IMR-90 (cell line): Measurements from ENCODE around the gene DUSP28. TPM values are rescaled to one million over a fixed set of nuclear protein-coding genes. Genes with fewer than 3 reads are reported as not detected.

Source experiments
- ATAC-seq: fragments of 200-7000 bp; cut with Tn5 transposase; 2 replicates; pipeline ENCODE4 v1.9.1; 2020; ENCODE audit warnings: low read depth, mild to moderate bottlenecking, moderate library complexity
- BruUV-seq: library from RNA; stranded (reverse); fragments of 400-500 nt; replicated peaks from 2 replicates; lab custom pipeline; 2021; lab: Mats Ljungman, UMichigan
- CTCF ChIA-PET: fragments of 300-600 bp; formaldehyde crosslinking; extraction: SDS; loops from one replicate; lab custom pipeline; 2021; ENCODE audit warnings: antibody characterized with exemption; lab: Yijun Ruan, JAX
- POLR2A ChIA-PET: fragments of 300-600 bp; sonication (Branson Sonifier 250); formaldehyde crosslinking; loops from one replicate; lab custom pipeline; 2022; ENCODE audit warnings: antibody characterized with exemption; ENCODE audit not compliant: unreplicated experiment; lab: Charles Lee
- DNase-seq: peaks from one replicate; pipeline ENCODE4 v3.0.0; 2013
- H2AFZ ChIP-seq: replicated peaks from 2 replicates; pipeline ENCODE3; 2013; ENCODE audit warnings: low read length, mild to moderate bottlenecking; ENCODE audit not compliant: poor library complexity
- H2AK5ac ChIP-seq: 2 replicates; pipeline ENCODE4 v1.6.1; 2013; ENCODE audit warnings: low read depth, low read length, inconsistent platforms
- H2AK9ac ChIP-seq: replicated peaks from 2 replicates; pipeline ENCODE3; 2013; ENCODE audit warnings: mild to moderate bottlenecking, low read depth, low read length, moderate library complexity; ENCODE audit not compliant: poor library complexity
- H2BK120ac ChIP-seq: 2 replicates; pipeline ENCODE4 v1.6.1; 2013; ENCODE audit warnings: low read depth, low read length, inconsistent platforms
- H2BK15ac ChIP-seq: 3 replicates; pipeline ENCODE4 v1.6.1; 2013; ENCODE audit warnings: low read depth, low read length, inconsistent platforms
- H2BK20ac ChIP-seq: 2 replicates; pipeline ENCODE4 v1.6.1; 2013; ENCODE audit warnings: low read depth, mild to moderate bottlenecking, inconsistent platforms, low read length, moderate library complexity
- H2BK5ac ChIP-seq: 2 replicates; pipeline ENCODE4 v1.6.1; 2013; ENCODE audit warnings: mild to moderate bottlenecking, low read depth, low read length, inconsistent platforms; ENCODE audit not compliant: poor library complexity, severe bottlenecking
- H3K14ac ChIP-seq: replicated peaks from 2 replicates; pipeline ENCODE4 v1.6.1; 2013; ENCODE audit warnings: low read depth, low read length, inconsistent platforms
- H3K18ac ChIP-seq: 2 replicates; pipeline ENCODE4 v1.6.1; 2013; ENCODE audit warnings: low read depth, low read length, control low read depth
- H3K23ac ChIP-seq: 2 replicates; pipeline ENCODE4 v1.6.1; 2013; ENCODE audit warnings: low read depth, low read length, inconsistent platforms
- H3K27ac ChIP-seq: 2 replicates; pipeline ENCODE4 v1.5.1; 2013; ENCODE audit warnings: mild to moderate bottlenecking, control low read depth, low read length; ENCODE audit not compliant: insufficient read depth
- H3K27me3 ChIP-seq: 2 replicates; pipeline ENCODE4 v1.6.1; 2013; ENCODE audit warnings: low read length; ENCODE audit not compliant: control insufficient read depth, insufficient read depth
- H3K36me3 ChIP-seq: 2 replicates; pipeline ENCODE4 v1.6.1; 2013; ENCODE audit warnings: low read length, mixed read lengths; ENCODE audit not compliant: control insufficient read depth, insufficient read depth
- H3K4ac ChIP-seq: 2 replicates; pipeline ENCODE4 v1.6.1; 2013; ENCODE audit warnings: low read depth, low read length, inconsistent platforms
- H3K4me1 ChIP-seq: 2 replicates; pipeline ENCODE4 v1.6.1; 2013; ENCODE audit warnings: low read length, mixed read lengths; ENCODE audit not compliant: control insufficient read depth, insufficient read depth
- H3K4me2 ChIP-seq: 2 replicates; pipeline ENCODE4 v1.6.1; 2013; ENCODE audit warnings: low read depth, mild to moderate bottlenecking, control low read depth, low read length, moderate library complexity
- H3K4me3 ChIP-seq: 2 replicates; pipeline ENCODE4 v1.5.1; 2013; ENCODE audit warnings: low read depth, mild to moderate bottlenecking, control low read depth, low read length, moderate library complexity; ENCODE audit not compliant: insufficient read depth
- H3K56ac ChIP-seq: 2 replicates; pipeline ENCODE4 v1.6.1; 2013; ENCODE audit warnings: low read length, inconsistent platforms; ENCODE audit not compliant: insufficient read depth; ENCODE audit errors: extremely low read depth
- H3K79me1 ChIP-seq, 2 experiments: 2 replicates each; pipeline ENCODE4 v1.6.1; 2013; ENCODE audit warnings: low read length in 2 of 2, inconsistent platforms in 1 of 2, low read depth in 1 of 2
- H3K9ac ChIP-seq: 2 replicates; pipeline ENCODE4 v1.6.1; 2013; ENCODE audit warnings: low read depth, low read length, control low read depth
- H3K9me1 ChIP-seq: 2 replicates; pipeline ENCODE4 v1.6.1; 2013; ENCODE audit warnings: low read length, inconsistent platforms; ENCODE audit not compliant: insufficient read depth
- H3K9me3 ChIP-seq: 2 replicates; pipeline ENCODE4 v1.6.1; 2013; ENCODE audit warnings: low read length; ENCODE audit not compliant: control insufficient read depth, insufficient read depth
- H4K20me1 ChIP-seq: 2 replicates; pipeline ENCODE4 v1.6.1; 2013; ENCODE audit warnings: low read length, inconsistent platforms; ENCODE audit not compliant: insufficient read depth
- H4K5ac ChIP-seq: 2 replicates; pipeline ENCODE4 v1.6.1; 2013; ENCODE audit warnings: mild to moderate bottlenecking, low read depth, low read length, control low read depth
- H4K8ac ChIP-seq, 2 experiments: 2 replicates each; pipeline ENCODE4 v1.6.1; 2013; ENCODE audit warnings: low read depth in 2 of 2, low read length in 2 of 2, control low read depth in 1 of 2, inconsistent platforms in 1 of 2
- H4K91ac ChIP-seq: 2 replicates; pipeline ENCODE4 v1.6.1; 2013; ENCODE audit warnings: low read depth, low read length, inconsistent platforms; ENCODE audit not compliant: insufficient read depth
- BHLHE40 ChIP-seq: fragments of 150-350 bp; IDR thresholded peaks from 2 replicates; pipeline ENCODE4 v1.6.1; 2016; ENCODE audit warnings: mild to moderate bottlenecking, low read depth, low read length
- CEBPB ChIP-seq: IDR thresholded peaks from 2 replicates; pipeline ENCODE4 v1.6.1; 2012; ENCODE audit warnings: low read depth, low read length, improper control_type of control experiment
- CHD1 ChIP-seq: IDR thresholded peaks from 2 replicates; pipeline ENCODE4 v1.6.1; 2012; ENCODE audit warnings: low read depth, low read length, improper control_type of control experiment
- CTCF ChIP-seq: conservative IDR thresholded peaks from 2 replicates; pipeline ENCODE4 v1.5.1; 2012; ENCODE audit warnings: mild to moderate bottlenecking, low read depth, low read length, improper control_type of control experiment
- ELK1 ChIP-seq: fragments of 150-350 bp; IDR thresholded peaks from 2 replicates; pipeline ENCODE4 v1.6.1; 2016; ENCODE audit warnings: low read depth, mild to moderate bottlenecking, low read length, moderate library complexity, borderline replicate concordance
- FOS ChIP-seq: fragments of 150-350 bp; IDR thresholded peaks from 2 replicates; pipeline ENCODE4 v1.6.1; 2016; ENCODE audit warnings: low read depth, low read length
- MAFK ChIP-seq: IDR thresholded peaks from 2 replicates; pipeline ENCODE4 v1.6.1; 2012; ENCODE audit warnings: low read depth, low read length, improper control_type of control experiment
- MAZ ChIP-seq: IDR thresholded peaks from 2 replicates; pipeline ENCODE4 v1.6.1; 2012; ENCODE audit warnings: low read depth, mild to moderate bottlenecking, low read length, improper control_type of control experiment, moderate library complexity, borderline replicate concordance
- MXI1 ChIP-seq: IDR thresholded peaks from 2 replicates; pipeline ENCODE4 v1.6.1; 2012; ENCODE audit warnings: low read depth, mild to moderate bottlenecking, low read length, moderate library complexity, borderline replicate concordance
- NFE2L2 ChIP-seq: fragments of 150-350 bp; IDR thresholded peaks from 2 replicates; pipeline ENCODE4 v1.6.1; 2016; ENCODE audit warnings: low read depth, mild to moderate bottlenecking, low read length
- POLR2A ChIP-seq: IDR thresholded peaks from 2 replicates; pipeline ENCODE4 v1.6.1; 2012; ENCODE audit warnings: mild to moderate bottlenecking, low read depth, low read length
- RAD21 ChIP-seq: IDR thresholded peaks from 2 replicates; pipeline ENCODE4 v1.6.1; 2012; ENCODE audit warnings: low read length, improper control_type of control experiment
- RCOR1 ChIP-seq: IDR thresholded peaks from 2 replicates; pipeline ENCODE4 v1.6.1; 2012; ENCODE audit warnings: mild to moderate bottlenecking, low read length, improper control_type of control experiment; ENCODE audit not compliant: insufficient replicate concordance
- SMC3 ChIP-seq: fragments of 150-350 bp; IDR thresholded peaks from 2 replicates; pipeline ENCODE4 v1.6.1; 2016; ENCODE audit warnings: low read depth, mild to moderate bottlenecking, antibody characterized with exemption, low read length, moderate library complexity
- WGBS, 2 experiments: methylation state at CpG; one replicate each; pipeline versions ENCODE4 v1.1.5 to v1.1.7; 2013; ENCODE audit warnings: missing lambda C conversion rate in 2 of 2; ENCODE audit not compliant: insufficient read length in 1 of 2; ENCODE audit errors: extremely low coverage in 2 of 2; 5-methylcytosine and 5-hydroxymethylcytosine counted together
- dilution Hi-C: fragments of 300-500 bp; cut with HindIII; formaldehyde crosslinking; loops from one replicate; pipeline ENCODE4 v1.14.3; 2018; ENCODE audit warnings: low sequenced_read_pairs; ENCODE audit not compliant: unreplicated experiment
- in situ Hi-C: fragments of 300-500 bp; cut with MboI; formaldehyde crosslinking; loops from 3 replicates; pipeline ENCODE4 v1.14.3; 2019; ENCODE audit warnings: low sequenced_read_pairs, inconsistent platforms, mixed read lengths
- intact Hi-C: fragments of 100-400 bp; cut with micrococcal nuclease; formaldehyde crosslinking; loops from 2 replicates; pipeline ENCODE4 v1.10.0; 2022
- polyA plus RNA-seq, 3 experiments: library from polyadenylated mRNA; depleted of rRNA; stranded (reverse); fragments of >200 nt; gene quantifications; 2 replicates each; pipeline ENCODE4 v1.2.3, GENCODE V29; 2012; ENCODE audit warnings: low replicate concordance in 1 of 3
- total RNA-seq: library from RNA; depleted of rRNA; stranded (reverse); fragments of >200 nt; gene quantifications from 2 replicates; pipeline ENCODE4 v1.2.3, GENCODE V29; 2012
- TF ChIP-seq, protein P1 (sequence below): fragments of 150-350 bp; IDR thresholded peaks from 2 replicates; pipeline ENCODE4 v1.6.1; 2017; ENCODE audit warnings: mild to moderate bottlenecking, antibody characterized with exemption, low read length, low read depth

Gene DUSP28
- total and polyA plus RNA-seq, 2 of the 4 experiments (the other 2 are of a cell fraction), result 1.1 to 3.3 TPM

GRCh38 chr2:240593703-240594451 lies 33.7 kb downstream of the DUSP28 start:
- no peaks in the 10 kb centered on the region for H3K27me3 ChIP-seq
- no peak overlapping the region for H3K56ac ChIP-seq
- DNase-seq (no peak), ATAC-seq (no peak)
- H2BK15ac ChIP-seq, result no peak overlapping the region
- in situ Hi-C loops, result no loop called here
- no peak overlapping the region for H2BK120ac ChIP-seq
- no peak overlapping the region for H3K4me3 ChIP-seq
- H3K9me1 ChIP-seq, result no peaks in the 10 kb centered on the region
- no peak overlapping the region for H3K9ac ChIP-seq
- ChIA-PET POLR2A (interaction anchor here (0.9 kb wide), 1 partner anchor 7 kb away, joined by 4 read pairs; the partner anchor contains the start of gene CAPN10), CTCF (no interaction called here)
- WGBS, 2 experiments, result 89% methylated on average over 12 of the region's 19 CpGs; no CpG with 5 or more reads in 1 of the 2 experiments
- H2AFZ ChIP-seq, result no peak overlapping the region
- no peak overlapping the region for H2AK5ac ChIP-seq
- no peak overlapping the region for H3K23ac ChIP-seq
- no peak overlapping the region for H4K5ac ChIP-seq
- intact Hi-C loops, result no loop called here
- no peak overlapping the region for H4K91ac ChIP-seq
- H2BK5ac ChIP-seq, result no peak overlapping the region
- no peaks in the 10 kb centered on the region for H3K4me1 ChIP-seq
- no peak overlapping the region for H3K27ac ChIP-seq
- no peak overlapping the region for H3K4ac ChIP-seq
- no peaks in the 10 kb centered on the region; the same call in none of the 2 replicates for H4K20me1 ChIP-seq
- no peak overlapping the region for H3K14ac ChIP-seq
- no peak overlapping the region for H2BK20ac ChIP-seq
- H4K8ac ChIP-seq, result no peak overlapping the region
- dilution Hi-C loops, result no loop called here
- H3K4me2 ChIP-seq, result no peak overlapping the region
- BruUV-seq, result no TSS peak
- no peak overlapping the region for H3K18ac ChIP-seq
- H2AK9ac ChIP-seq, result peak overlapping the region; percentile 28
- no peaks in the 10 kb centered on the region for H3K9me3 ChIP-seq
- peaks cover 30% of the 10 kb centered on the region for H3K36me3 ChIP-seq
- H3K79me1 ChIP-seq, result peaks cover 0 to 28% of the 10 kb centered on the region in 2 experiments; a peak in 3 of 4 replicates
- no peak for TF ChIP-seq MXI1
- no peak for TF ChIP-seq CTCF
- TF ChIP-seq CEBPB, result no peak
- no peak for TF ChIP-seq RCOR1
- TF ChIP-seq RAD21, result no peak
- no peak for TF ChIP-seq MAFK
- no peak for TF ChIP-seq BHLHE40
- no peak for TF ChIP-seq FOS
- no peak for TF ChIP-seq NFE2L2
- no peak for TF ChIP-seq SMC3
- TF ChIP-seq MAZ, result no peak
- no peak for TF ChIP-seq ELK1
- no peak for TF ChIP-seq POLR2A
- TF ChIP-seq CHD1, result no peak
- TF ChIP-seq, protein P1, sequence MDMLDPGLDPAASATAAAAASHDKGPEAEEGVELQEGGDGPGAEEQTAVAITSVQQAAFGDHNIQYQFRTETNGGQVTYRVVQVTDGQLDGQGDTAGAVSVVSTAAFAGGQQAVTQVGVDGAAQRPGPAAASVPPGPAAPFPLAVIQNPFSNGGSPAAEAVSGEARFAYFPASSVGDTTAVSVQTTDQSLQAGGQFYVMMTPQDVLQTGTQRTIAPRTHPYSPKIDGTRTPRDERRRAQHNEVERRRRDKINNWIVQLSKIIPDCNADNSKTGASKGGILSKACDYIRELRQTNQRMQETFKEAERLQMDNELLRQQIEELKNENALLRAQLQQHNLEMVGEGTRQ, result no peak
